SH-SY5Y (cell line): ENCODE data around the gene GPR22.

ENCODE experiments used
- GATA2 ChIP-seq: IDR thresholded peaks from 2 replicates; pipeline ENCODE4 v1.6.1; 2011; ENCODE audit warnings: mild to moderate bottlenecking, low read depth, low read length
- GATA3 ChIP-seq: IDR thresholded peaks from 2 replicates; pipeline ENCODE4 v1.6.1; 2011; ENCODE audit warnings: low read depth, mild to moderate bottlenecking, low read length, moderate library complexity

DNA sequence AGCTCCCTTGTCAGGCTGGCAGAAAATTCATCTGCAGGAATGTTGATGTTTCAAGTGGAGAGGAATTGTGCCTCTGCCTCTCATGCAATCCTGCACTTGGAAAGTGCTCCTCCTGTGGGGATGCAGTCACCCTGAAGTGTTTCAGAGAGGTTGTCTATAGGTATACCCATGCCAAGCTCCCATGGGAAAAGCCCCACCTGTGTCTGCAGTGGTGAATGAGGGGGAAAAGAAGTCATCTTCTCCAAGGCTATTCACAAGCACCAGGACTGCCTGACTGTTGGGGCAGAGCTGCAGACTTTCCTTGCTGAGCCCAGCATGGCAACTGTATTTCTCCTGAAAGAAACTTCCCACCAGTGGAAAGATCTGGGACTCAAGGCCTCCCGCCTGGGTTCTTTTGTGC is 35.5 kb downstream of the GPR22 start:
- TF ChIP-seq GATA2 = no peak
- no peak for TF ChIP-seq GATA3
